Esophagus muscularis mucosa (tissue), 4 donors: ENCODE data around the gene DIAPH1. TPM values are rescaled to one million over a fixed set of nuclear protein-coding genes. Genes with fewer than 3 reads are reported as not detected.

Experiments used
- DNase-seq: peaks from one replicate; pipeline ENCODE4 v3.0.0-alpha.2; 2017; ENCODE audit errors: extremely low spot score
- H3K27ac ChIP-seq, 4 donors: fragments of 200-600 bp; sonication (generic); replicated peaks in 1 of 4; 1 replicate in 3 of 4; 2 replicates in 1 of 4; pipeline ENCODE4 v1.5.1; 2016 to 2019; ENCODE audit warnings: mild to moderate bottlenecking in 1 of 4
- H3K27me3 ChIP-seq, 4 donors: fragments of 200-600 bp; sonication (generic); one replicate each; pipeline versions ENCODE4 v1.5.1 to v1.6.0; 2016 to 2019
- H3K36me3 ChIP-seq, 4 donors: fragments of 200-600 bp; sonication (generic); one replicate each; pipeline ENCODE4 v1.5.1; 2016 to 2019
- H3K4me1 ChIP-seq, 4 donors: fragments of 200-600 bp; sonication (generic); one replicate each; pipeline ENCODE4 v1.5.1; 2016 to 2019
- H3K4me3 ChIP-seq, 4 donors: fragments of 200-600 bp; sonication (generic); 1 replicate in 2 of 4; 2 replicates in 2 of 4; pipeline ENCODE4 v1.5.1; 2016 to 2019; ENCODE audit warnings: mild to moderate bottlenecking in 4 of 4, moderate library complexity in 1 of 4
- H3K9me3 ChIP-seq, 4 donors: fragments of 200-600 bp; sonication (generic); 1 replicate in 3 of 4; 2 replicates in 1 of 4; pipeline ENCODE4 v1.5.1; 2016 to 2019
- EP300 ChIP-seq: sonication (generic); formaldehyde crosslinking; IDR thresholded peaks from one replicate; pipeline ENCODE4 v1.6.1; 2017; ENCODE audit warnings: antibody characterized with exemption
- POLR2A ChIP-seq: fragments of 450-650 bp; IDR thresholded peaks from one replicate; pipeline ENCODE4 v1.6.1; 2017; ENCODE audit warnings: antibody characterized with exemption, moderate library complexity, mild to moderate bottlenecking, low read depth
- POLR2AphosphoS5 ChIP-seq, 2 donors: sonication (generic); formaldehyde crosslinking; IDR thresholded peaks; one replicate each; pipeline ENCODE4 v1.6.1; 2017; ENCODE audit warnings: antibody characterized with exemption in 2 of 2
- whole genome bisulfite sequencing: methylation state at CpG from one replicate; pipeline ENCODE4 v1.1.5; 2018; 5-methylcytosine and 5-hydroxymethylcytosine counted together
- intact Hi-C: fragments of 100-400 bp; cut with DNase I; formaldehyde crosslinking; loops from one replicate; pipeline ENCODE4 v1.15.1; 2023
- total RNA-seq, 4 donors: library from RNA; depleted of rRNA; stranded (reverse); fragments of >200 nt; gene quantifications; one replicate each; pipeline versions ENCODE4 v1.1.0 to v1.2.1, GENCODE V29; 2016
- TF ChIP-seq, protein P1 (sequence below), 3 experiments: fragments of 200-600 bp in 2 of 3; fragments of 450-650 bp in 1 of 3; sonication (generic) in 2 of 3; IDR thresholded peaks; one replicate each; pipeline ENCODE4 v1.5.1; 2017 to 2019; ENCODE audit warnings: antibody characterized with exemption in 3 of 3, mild to moderate bottlenecking in 2 of 3, moderate library complexity in 1 of 3

The DIAPH1 gene
- total RNA-seq, 4 donors from 2014 or later, result 34.1 to 53.0 (median 45.9) TPM

GRCh38 chr5:141632650-141633049 is 13.8 kb upstream of the DIAPH1 start:
- Histone ChIP-seq H3K36me3 (peaks cover 16 to 39% (median 30%) of the 10 kb centered on the region in 4 donors), H3K27ac (no peak overlapping the region), H3K4me1 (peaks cover 21 to 50% (median 32%) of the 10 kb centered on the region in 4 donors), H3K27me3 (peaks cover 0 to 1% (median 0%) of the 10 kb centered on the region in 4 donors), H3K4me3 (no peak overlapping the region), H3K9me3 (peaks cover 0 to 3% (median 0%) of the 10 kb centered on the region in 4 donors)
- no peak for TF ChIP-seq POLR2AphosphoS5 (IDR thresholded peaks at IDR 0.05)
- TF ChIP-seq EP300, result no peak
- no peak for TF ChIP-seq POLR2A
- TF ChIP-seq, protein P1, sequence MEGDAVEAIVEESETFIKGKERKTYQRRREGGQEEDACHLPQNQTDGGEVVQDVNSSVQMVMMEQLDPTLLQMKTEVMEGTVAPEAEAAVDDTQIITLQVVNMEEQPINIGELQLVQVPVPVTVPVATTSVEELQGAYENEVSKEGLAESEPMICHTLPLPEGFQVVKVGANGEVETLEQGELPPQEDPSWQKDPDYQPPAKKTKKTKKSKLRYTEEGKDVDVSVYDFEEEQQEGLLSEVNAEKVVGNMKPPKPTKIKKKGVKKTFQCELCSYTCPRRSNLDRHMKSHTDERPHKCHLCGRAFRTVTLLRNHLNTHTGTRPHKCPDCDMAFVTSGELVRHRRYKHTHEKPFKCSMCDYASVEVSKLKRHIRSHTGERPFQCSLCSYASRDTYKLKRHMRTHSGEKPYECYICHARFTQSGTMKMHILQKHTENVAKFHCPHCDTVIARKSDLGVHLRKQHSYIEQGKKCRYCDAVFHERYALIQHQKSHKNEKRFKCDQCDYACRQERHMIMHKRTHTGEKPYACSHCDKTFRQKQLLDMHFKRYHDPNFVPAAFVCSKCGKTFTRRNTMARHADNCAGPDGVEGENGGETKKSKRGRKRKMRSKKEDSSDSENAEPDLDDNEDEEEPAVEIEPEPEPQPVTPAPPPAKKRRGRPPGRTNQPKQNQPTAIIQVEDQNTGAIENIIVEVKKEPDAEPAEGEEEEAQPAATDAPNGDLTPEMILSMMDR (IDR thresholded peaks at IDR 0.05), result no peak
- DNase-seq, result no peak
- intact Hi-C loops, result no loop called here
- WGBS, result 82% methylated on average over 2 of the region's 2 CpGs

DNA sequence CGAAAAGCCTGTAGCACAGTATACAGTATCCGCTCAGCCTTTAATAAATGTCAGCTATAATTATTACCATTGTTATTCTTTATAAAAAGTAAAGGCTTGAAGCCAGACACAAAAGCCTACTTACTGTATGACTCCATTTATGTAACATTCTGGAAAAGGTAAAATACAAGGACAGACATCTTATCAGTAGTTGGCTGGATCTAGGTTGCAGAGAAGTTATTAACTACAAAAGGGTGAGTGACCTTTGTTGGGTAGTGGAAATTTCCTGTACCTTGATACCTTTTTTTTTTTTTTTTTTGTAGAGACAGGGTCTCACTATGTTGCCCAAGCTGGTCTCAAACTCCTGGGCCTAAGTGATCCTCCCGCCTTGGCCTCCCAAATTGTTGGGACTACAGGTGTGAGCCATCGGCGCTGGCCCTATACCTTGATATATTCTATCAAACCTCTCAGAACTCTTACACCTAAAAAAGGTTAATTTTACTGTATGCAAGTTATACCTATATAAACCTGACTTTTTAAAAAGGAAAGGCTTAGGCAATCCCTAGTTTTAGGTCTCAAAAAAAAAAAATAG is 11.9 kb upstream of the DIAPH1 start:
- TF ChIP-seq, protein P1 (IDR thresholded peaks at IDR 0.05), result no peak
- TF ChIP-seq EP300 (no peak), POLR2A (no peak), POLR2AphosphoS5 (IDR thresholded peaks at IDR 0.05) (no peak)
- no peaks in the 10 kb centered on the region for H3K27me3 ChIP-seq
- intact Hi-C loops, result no loop called here
- peaks cover 28 to 59% (median 47%) of the 10 kb centered on the region in 4 donors for H3K36me3 ChIP-seq
- no peak overlapping the region for H3K4me3 ChIP-seq
- peaks cover 9 to 37% (median 19%) of the 10 kb centered on the region in 4 donors for H3K4me1 ChIP-seq
- H3K9me3 ChIP-seq, result no peaks in the 10 kb centered on the region
- no peak for DNase-seq
- H3K27ac ChIP-seq, result no peak overlapping the region
- WGBS, result 95% methylated on average over 5 of the region's 5 CpGs

GRCh38 chr5:141628175-141628788 is 9.5 kb upstream of the DIAPH1 start:
- DNase-seq, result no peak
- TF ChIP-seq POLR2A, result no peak
- TF ChIP-seq, protein P1 (IDR thresholded peaks at IDR 0.05), result no peak
- no peak for TF ChIP-seq POLR2AphosphoS5 (IDR thresholded peaks at IDR 0.05)
- no peak for TF ChIP-seq EP300
- Histone ChIP-seq H3K4me3 (no peak overlapping the region), H3K36me3 (peaks cover 42 to 79% (median 68%) of the 10 kb centered on the region in 4 donors), H3K27ac (no peak overlapping the region), H3K27me3 (no peaks in the 10 kb centered on the region), H3K9me3 (no peaks in the 10 kb centered on the region), H3K4me1 (peaks cover 0 to 14% (median 4%) of the 10 kb centered on the region in 4 donors)
- intact Hi-C loops, result no loop called here
- WGBS, result 91% methylated on average over 5 of the region's 6 CpGs

GRCh38 chr5:141623611-141624010 is 4.8 kb upstream of the DIAPH1 start:
- intact Hi-C loops, result no loop called here
- Histone ChIP-seq H3K4me1 (peaks cover 3 to 8% (median 5%) of the 10 kb centered on the region in 4 donors), H3K36me3 (peaks cover 45 to 84% (median 77%) of the 10 kb centered on the region in 4 donors), H3K27me3 (no peaks in the 10 kb centered on the region), H3K9me3 (no peaks in the 10 kb centered on the region), H3K27ac (no peak overlapping the region), H3K4me3 (no peak overlapping the region)
- no peak for DNase-seq
- no peak for TF ChIP-seq POLR2A
- TF ChIP-seq, protein P1 (IDR thresholded peaks at IDR 0.05), result no peak
- no peak for TF ChIP-seq POLR2AphosphoS5 (IDR thresholded peaks at IDR 0.05)
- TF ChIP-seq EP300, result no peak
- 97% methylated on average over 5 of the region's 5 CpGs for WGBS
